Lung (tissue), 12 donors: ENCODE measurements around the gene TEKT3. TPM values are rescaled to one million over a fixed set of nuclear protein-coding genes. Genes with fewer than 3 reads are reported as not detected.

ENCODE experiments used
- ATAC-seq: fragments of 200-7000 bp; cut with Tn5 transposase; one replicate; pipeline ENCODE4 v1.9.1; 2020; ENCODE audit warnings: moderate number of reproducible peaks; ENCODE audit not compliant: insufficient read depth, low FRiP score
- DNase-seq, 3 donors: peaks; one replicate each; pipeline ENCODE4 v3.0.0-alpha.2; 2013 to 2017
- H3K27ac ChIP-seq, 2 donors: one replicate each; pipeline ENCODE4 v1.5.1; 2013; ENCODE audit warnings: mild to moderate bottlenecking in 2 of 2, moderate library complexity in 2 of 2, control low read depth in 1 of 2, inconsistent platforms in 1 of 2, low read depth in 1 of 2, low read length in 1 of 2
- H3K27me3 ChIP-seq, 3 donors: one replicate each; pipeline ENCODE4 v1.5.1; 2013; ENCODE audit warnings: low read length in 2 of 3; ENCODE audit not compliant: control insufficient read depth in 3 of 3, insufficient read depth in 3 of 3
- H3K36me3 ChIP-seq, 4 donors: one replicate each; pipeline ENCODE4 v1.5.1; 2013; ENCODE audit warnings: low read length in 4 of 4, mild to moderate bottlenecking in 1 of 4, moderate library complexity in 1 of 4; ENCODE audit not compliant: control insufficient read depth in 4 of 4, insufficient read depth in 4 of 4
- H3K4me1 ChIP-seq, 5 donors: one replicate each; pipeline ENCODE4 v1.5.1; 2013; ENCODE audit warnings: low read length in 5 of 5, mild to moderate bottlenecking in 2 of 5, moderate library complexity in 1 of 5; ENCODE audit not compliant: control insufficient read depth in 5 of 5, insufficient read depth in 5 of 5
- H3K4me3 ChIP-seq: one replicate; pipeline ENCODE4 v1.5.1; 2013; ENCODE audit warnings: mild to moderate bottlenecking, control low read depth, moderate library complexity
- H3K9ac ChIP-seq, 2 donors: one replicate each; pipeline ENCODE4 v1.5.1; 2013; ENCODE audit warnings: low read length in 2 of 2, control low read depth in 1 of 2; ENCODE audit not compliant: insufficient read depth in 1 of 2
- H3K9me3 ChIP-seq, 4 donors: one replicate each; pipeline ENCODE4 v1.5.1; 2013; ENCODE audit warnings: low read length in 3 of 4, mild to moderate bottlenecking in 1 of 4, moderate library complexity in 1 of 4; ENCODE audit not compliant: control insufficient read depth in 4 of 4, insufficient read depth in 3 of 4
- CTCF ChIP-seq: IDR thresholded peaks from 2 replicates; pipeline ENCODE4 v1.5.1; 2012; ENCODE audit warnings: mild to moderate bottlenecking; ENCODE audit errors: control extremely low read depth, extremely low read depth
- WGBS, 2 donors: extraction: QIAGEN DNeasy Blood & Tissue Kit; methylation state at CpG; one replicate each; pipeline ENCODE4 v1.1.7; 2013; 5-methylcytosine and 5-hydroxymethylcytosine counted together
- polyA plus RNA-seq, 2 donors: library from polyadenylated mRNA; stranded (reverse); fragments of 200-250 nt; gene quantifications; one replicate each; pipeline ENCODE4 v1.2.1, GENCODE V29; 2013
- total RNA-seq, 2 donors: library from RNA; depleted of rRNA in 1 of 2; stranded (reverse); fragments of >200 nt in 1 of 2; gene quantifications; one replicate each; pipeline ENCODE4 v1.2.1, GENCODE V29; 2014 to 2021
- donor health status: control.
- donor health status: control.
- donor health status: Bipolar disorder and iron deficiency.
- donor health status: healthy.
- donor health status: DM: yes; HTN: yes; CAD: no.

TEKT3 gene
- total and polyA plus RNA-seq, 4 donors: 1.2 to 5.4 (median 1.7) TPM

- no peaks in the 10 kb centered on the region for H3K36me3 ChIP-seq
- H3K9ac ChIP-seq: no peak overlapping the region
- H3K27me3 ChIP-seq: no peaks in the 10 kb centered on the region
- no peak for TF ChIP-seq CTCF
- ATAC-seq (no peak), DNase-seq (peak in 1 of 3 donors; percentile 43)
- WGBS, 2 donors: 81 to 87% methylated on average over 4 of the region's 4 CpGs
- H3K4me1 ChIP-seq: peaks cover 0 to 18% (median 7%) of the 10 kb centered on the region in 5 donors
- no peaks in the 10 kb centered on the region for H3K9me3 ChIP-seq
- H3K27ac ChIP-seq: no peak overlapping the region
- no peak overlapping the region for H3K4me3 ChIP-seq
Measured at GRCh38 chr17:15380446-15380845, 39.0 kb upstream of the TEKT3 start.

GRCh38 chr17:15379659-15380058 lies 38.3 kb upstream of the TEKT3 start:
- no peak for TF ChIP-seq CTCF
- H3K36me3 ChIP-seq: no peaks in the 10 kb centered on the region
- peaks cover 0 to 17% (median 3%) of the 10 kb centered on the region in 5 donors for H3K4me1 ChIP-seq
- no peak overlapping the region for H3K4me3 ChIP-seq
- no peaks in the 10 kb centered on the region for H3K9me3 ChIP-seq
- ATAC-seq: no peak
- no peaks in the 10 kb centered on the region for H3K27me3 ChIP-seq
- WGBS, 2 donors: 94 to 96% methylated on average over 5 of the region's 5 CpGs
- H3K27ac ChIP-seq: no peak overlapping the region
- no peak for DNase-seq
- H3K9ac ChIP-seq: no peak overlapping the region

GRCh38 chr17:15378243-15378642 lies 36.8 kb upstream of the TEKT3 start:
- H3K4me3 ChIP-seq: no peak overlapping the region
- no peak overlapping the region for H3K9ac ChIP-seq
- TF ChIP-seq CTCF: no peak
- H3K4me1 ChIP-seq: peaks cover 0 to 4% (median 0%) of the 10 kb centered on the region in 5 donors
- H3K27me3 ChIP-seq: no peaks in the 10 kb centered on the region
- no peak for ATAC-seq
- WGBS, 2 donors: 87 to 88% methylated on average over 4 of the region's 4 CpGs
- H3K27ac ChIP-seq: no peak overlapping the region
- no peak for DNase-seq
- no peaks in the 10 kb centered on the region for H3K9me3 ChIP-seq
- no peaks in the 10 kb centered on the region for H3K36me3 ChIP-seq

GRCh38 chr17:15377616-15378015 lies 36.2 kb upstream of the TEKT3 start:
- Histone ChIP-seq H3K4me3 (no peak overlapping the region), H3K27me3 (no peaks in the 10 kb centered on the region), H3K9me3 (no peaks in the 10 kb centered on the region), H3K4me1 (peaks cover 0 to 4% (median 0%) of the 10 kb centered on the region in 5 donors), H3K9ac (no peak overlapping the region), H3K27ac (no peak overlapping the region), H3K36me3 (no peaks in the 10 kb centered on the region)
- TF ChIP-seq CTCF: no peak
- 50 to 76% methylated on average over 6 of the region's 6 CpGs for WGBS, 2 donors
- no peak for ATAC-seq
- DNase-seq: peak; percentile 42 to 57 (median 51)
